Bronchial epithelial cell (primary cell): Measurements from ENCODE around the gene C3orf70. TPM values are rescaled to one million over a fixed set of nuclear protein-coding genes. Genes with fewer than 3 reads are reported as not detected.

Experiments used
- DNase-seq: peaks from one replicate; pipeline ENCODE4 v3.0.0-alpha.2; 2010; ENCODE audit warnings: low read depth
- FAIRE-seq: peaks from 2 replicates; lab custom pipeline; 2011; peaks lifted over from hg19 to GRCh38; lab: Jason Lieb, UNC
- H3K27me3 ChIP-seq: 2 replicates; pipeline ENCODE4 v1.5.1; 2011; ENCODE audit warnings: low read length; ENCODE audit not compliant: control insufficient read depth, insufficient read depth
- H3K36me3 ChIP-seq: 2 replicates; pipeline ENCODE4 v1.5.1; 2011; ENCODE audit warnings: low read length; ENCODE audit not compliant: control insufficient read depth, insufficient read depth
- H3K4me3 ChIP-seq: 2 replicates; pipeline ENCODE4 v1.5.1; 2011; ENCODE audit warnings: mild to moderate bottlenecking, low read depth, low read length, control low read depth
- total RNA-seq: library from RNA; depleted of rRNA; stranded (reverse); fragments of >200 nt; gene quantifications from 2 replicates; pipeline ENCODE4 v1.2.1, GENCODE V29; 2014
- TF ChIP-seq, protein P1 (sequence below): IDR thresholded peaks from 2 replicates; pipeline ENCODE4 v1.5.1; 2011; ENCODE audit warnings: mild to moderate bottlenecking, moderate library complexity, low read length, control low read depth, inconsistent platforms; ENCODE audit not compliant: insufficient read depth, severe bottlenecking

C3orf70 gene
- total RNA-seq, 1 donor from 2014 or later: under 0.01 TPM

DNA sequence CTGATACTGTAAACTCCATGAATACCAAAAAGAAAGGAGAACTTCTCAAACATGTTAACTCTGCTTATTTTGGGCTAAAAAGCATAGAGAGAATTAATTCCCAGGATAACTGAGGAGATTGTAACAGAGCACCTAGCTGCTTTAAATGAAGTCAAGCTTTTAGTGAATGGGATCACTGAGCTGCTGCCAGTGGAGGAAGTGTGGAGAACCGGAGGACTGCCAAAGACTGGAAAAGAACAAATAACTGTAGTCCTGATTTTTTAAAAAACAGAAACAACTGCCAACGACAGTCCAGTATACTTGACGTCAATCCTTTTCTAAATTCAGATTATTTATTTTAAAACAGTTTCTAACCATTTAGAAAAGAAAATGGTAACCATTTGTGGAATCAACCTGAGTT is 3.3 kb downstream of the C3orf70 start:
- Histone ChIP-seq H3K4me3 (no peak overlapping the region), H3K36me3 (no peaks in the 10 kb centered on the region), H3K27me3 (peaks cover 42% of the 10 kb centered on the region)
- TF ChIP-seq, protein P1, sequence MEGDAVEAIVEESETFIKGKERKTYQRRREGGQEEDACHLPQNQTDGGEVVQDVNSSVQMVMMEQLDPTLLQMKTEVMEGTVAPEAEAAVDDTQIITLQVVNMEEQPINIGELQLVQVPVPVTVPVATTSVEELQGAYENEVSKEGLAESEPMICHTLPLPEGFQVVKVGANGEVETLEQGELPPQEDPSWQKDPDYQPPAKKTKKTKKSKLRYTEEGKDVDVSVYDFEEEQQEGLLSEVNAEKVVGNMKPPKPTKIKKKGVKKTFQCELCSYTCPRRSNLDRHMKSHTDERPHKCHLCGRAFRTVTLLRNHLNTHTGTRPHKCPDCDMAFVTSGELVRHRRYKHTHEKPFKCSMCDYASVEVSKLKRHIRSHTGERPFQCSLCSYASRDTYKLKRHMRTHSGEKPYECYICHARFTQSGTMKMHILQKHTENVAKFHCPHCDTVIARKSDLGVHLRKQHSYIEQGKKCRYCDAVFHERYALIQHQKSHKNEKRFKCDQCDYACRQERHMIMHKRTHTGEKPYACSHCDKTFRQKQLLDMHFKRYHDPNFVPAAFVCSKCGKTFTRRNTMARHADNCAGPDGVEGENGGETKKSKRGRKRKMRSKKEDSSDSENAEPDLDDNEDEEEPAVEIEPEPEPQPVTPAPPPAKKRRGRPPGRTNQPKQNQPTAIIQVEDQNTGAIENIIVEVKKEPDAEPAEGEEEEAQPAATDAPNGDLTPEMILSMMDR: no peak
- FAIRE-seq (no peak), DNase-seq (no peak)

DNA sequence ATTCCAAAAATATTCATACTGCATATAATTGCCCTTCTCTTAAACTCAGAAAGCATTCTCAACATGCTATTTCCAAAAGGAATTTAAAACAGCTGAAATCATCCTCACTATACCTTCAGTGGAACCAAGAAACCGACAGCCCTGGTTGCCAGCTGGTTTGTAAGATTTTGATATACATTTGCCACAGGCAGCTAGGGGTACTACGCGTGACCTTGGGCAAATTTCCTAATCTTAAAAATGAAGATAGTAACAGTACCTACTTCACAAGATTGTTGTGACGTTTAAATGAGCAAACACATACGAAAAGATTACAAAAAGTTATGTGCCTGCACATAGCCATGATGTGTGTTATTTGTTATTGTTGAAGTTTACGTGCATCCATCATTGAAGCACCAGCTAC is 7.3 kb downstream of the C3orf70 start:
- TF ChIP-seq, protein P1: no peak
- Histone ChIP-seq H3K36me3 (no peaks in the 10 kb centered on the region), H3K4me3 (no peak overlapping the region), H3K27me3 (peaks cover 14% of the 10 kb centered on the region)
- FAIRE-seq (no peak), DNase-seq (no peak)

DNA sequence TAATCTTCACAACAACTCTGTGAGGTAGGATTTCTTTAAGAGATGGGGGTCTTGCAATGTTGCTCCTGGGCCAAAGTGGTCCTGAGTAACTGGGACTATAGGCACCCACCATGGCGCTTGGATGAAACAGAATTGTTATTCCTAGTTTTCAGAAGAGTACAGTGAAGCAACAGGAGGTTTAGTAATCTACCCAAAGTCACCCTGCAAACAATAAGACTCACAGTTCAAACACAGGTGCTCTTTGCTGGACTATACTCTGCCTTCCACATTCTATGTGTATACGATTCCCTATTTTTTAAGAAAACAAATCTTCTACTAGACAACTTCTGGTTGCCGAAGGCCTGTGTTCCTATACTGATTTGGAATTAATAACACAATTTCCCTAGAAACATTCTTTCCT is 8.1 kb downstream of the C3orf70 start:
- no peak for DNase-seq
- no peak for FAIRE-seq
- TF ChIP-seq, protein P1: no peak
- H3K27me3 ChIP-seq: peaks cover 12% of the 10 kb centered on the region
- H3K4me3 ChIP-seq: no peak overlapping the region
- no peaks in the 10 kb centered on the region for H3K36me3 ChIP-seq

DNA sequence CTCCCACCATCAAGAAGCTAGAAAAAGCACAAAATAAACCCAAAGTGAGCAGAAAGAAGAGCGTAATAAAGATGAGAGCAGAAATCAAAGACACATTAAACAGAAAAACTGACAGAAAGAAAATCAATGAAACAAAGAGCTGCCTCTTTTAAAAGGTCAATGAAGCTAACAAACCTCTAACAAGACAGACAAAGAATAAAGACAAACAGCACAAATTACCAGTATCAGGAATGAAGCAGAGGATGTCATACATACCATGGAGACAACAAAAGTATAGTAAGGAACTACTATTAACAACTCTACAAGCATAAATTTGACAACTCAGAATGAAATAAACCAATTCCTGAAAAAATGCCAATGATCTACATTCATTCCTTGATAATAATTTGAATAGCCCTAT is 15.0 kb downstream of the C3orf70 start:
- TF ChIP-seq, protein P1: no peak
- FAIRE-seq: no peak
- H3K36me3 ChIP-seq: no peaks in the 10 kb centered on the region
- no peak overlapping the region for H3K4me3 ChIP-seq
- no peaks in the 10 kb centered on the region for H3K27me3 ChIP-seq
- DNase-seq: no peak

DNA sequence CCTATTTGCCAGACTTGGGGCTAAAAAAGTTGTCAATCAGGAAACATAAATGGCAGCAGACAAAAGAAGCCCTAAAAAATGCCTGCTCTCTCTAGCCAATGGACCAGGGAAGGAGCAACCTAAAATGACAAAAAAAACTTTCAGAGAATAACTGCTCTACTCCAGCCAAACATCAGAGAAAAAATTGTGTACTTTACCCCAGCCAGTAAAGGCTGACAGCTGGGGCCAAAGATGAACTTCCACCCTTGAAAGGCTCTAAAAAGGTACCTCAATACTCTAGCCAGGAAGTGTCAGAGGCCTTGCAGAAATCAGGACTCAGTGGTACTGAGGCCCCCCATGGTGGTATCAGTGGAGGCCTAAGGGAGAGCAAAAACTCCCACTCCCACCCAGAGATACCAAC is 18.4 kb downstream of the C3orf70 start:
- H3K27me3 ChIP-seq: no peaks in the 10 kb centered on the region
- H3K36me3 ChIP-seq: no peaks in the 10 kb centered on the region
- TF ChIP-seq, protein P1: no peak
- no peak overlapping the region for H3K4me3 ChIP-seq
- no peak for DNase-seq
- no peak for FAIRE-seq

DNA sequence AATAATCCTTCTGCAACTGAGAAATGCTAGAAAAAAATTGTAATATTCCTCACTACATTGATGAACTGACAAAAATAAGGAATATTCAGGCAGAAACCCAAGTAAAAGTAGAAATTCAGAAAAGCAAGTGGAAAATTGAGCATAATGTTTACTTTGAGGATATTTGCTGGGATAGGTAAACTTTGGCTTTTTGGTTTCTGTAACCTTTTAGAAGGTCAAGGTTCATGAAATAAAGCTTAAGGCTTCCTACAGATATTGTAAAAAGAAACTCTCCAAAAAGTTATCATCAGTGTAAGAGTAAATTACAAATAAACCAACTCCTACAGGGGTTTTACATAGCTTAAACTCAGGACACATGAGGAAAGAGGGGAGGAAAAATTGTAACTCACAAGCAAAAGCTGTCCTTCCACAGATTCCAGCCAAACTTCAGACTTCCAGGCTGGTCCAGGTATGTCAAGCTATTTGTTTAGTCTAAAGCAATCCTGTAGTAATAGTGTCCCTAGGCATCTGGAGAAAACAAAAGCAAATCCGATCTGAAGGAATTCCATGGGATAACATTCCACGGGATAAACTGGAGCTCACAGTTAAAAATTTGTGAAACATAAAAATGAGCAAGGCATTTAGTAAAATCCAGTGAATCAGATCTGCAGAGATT is 21.1 kb downstream of the C3orf70 start:
- Histone ChIP-seq H3K36me3 (no peaks in the 10 kb centered on the region), H3K4me3 (no peak overlapping the region), H3K27me3 (no peaks in the 10 kb centered on the region)
- no peak for DNase-seq
- TF ChIP-seq, protein P1: no peak
- no peak for FAIRE-seq
